GM12891 (cell line): ENCODE measurements around the gene DDX24.

ENCODE experiments used
- POLR2AphosphoS5 ChIP-seq: IDR thresholded peaks from 2 replicates; pipeline ENCODE4 v1.6.1; 2011; ENCODE audit warnings: low read depth, low read length, control low read depth
- POU2F2 ChIP-seq: IDR thresholded peaks from 2 replicates; pipeline ENCODE4 v1.6.1; 2011; ENCODE audit warnings: low read depth, mild to moderate bottlenecking, control low read depth, low read length, moderate library complexity

DNA sequence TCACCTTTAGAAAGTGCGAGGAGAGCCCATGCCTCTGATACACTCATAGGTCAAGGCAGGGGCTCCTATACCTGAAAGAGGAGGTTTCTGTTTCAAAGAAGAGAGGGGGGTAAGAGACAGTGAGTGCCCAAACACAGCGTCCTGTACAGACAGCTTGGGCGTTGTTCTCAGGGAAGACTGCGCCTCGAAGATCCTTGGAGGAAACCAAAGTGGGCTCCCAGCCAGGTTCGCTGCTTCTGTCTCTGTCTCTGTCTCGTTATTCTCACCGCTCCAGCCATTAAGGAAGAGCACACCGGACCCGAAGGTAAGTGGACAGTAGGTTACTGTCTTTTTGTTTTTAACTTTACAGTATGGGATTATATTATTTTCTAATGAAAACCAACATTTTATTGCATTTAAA is 23.7 kb upstream of the DDX24 start:
- TF ChIP-seq POU2F2: no peak
- no peak for TF ChIP-seq POLR2AphosphoS5
